Measurements from ENCODE around the gene OR5T3.
"Not testable (repeated sequence)": the region's sequence is repeated elsewhere in the genome, so short reads cannot be mapped to it uniquely, and the experiment has no call there.

Gene OR5T3

GRCh38 chr11:56251954-56252353 is at the start of gene OR5T3:
Gene OR5T3, plus strand, starts transcription at chr11:56252254. Its CDS starts 0 bp downstream, at chr11:56252254.
- no peak for DNase-seq

GRCh38 chr11:56207790-56208189 is 44.3 kb upstream of the OR5T3 start:
- no peak for DNase-seq

GRCh38 chr11:56214537-56214936 is 37.5 kb upstream of the OR5T3 start:
- DNase-seq: no peak

GRCh38 chr11:56219735-56220134 is 32.3 kb upstream of the OR5T3 start:
- DNase-seq: not testable (repeated sequence)

GRCh38 chr11:56234155-56234554 is 17.9 kb upstream of the OR5T3 start, which contains the start of gene OR5T2:
Gene OR5T2, minus strand, starts transcription at chr11:56234255. Its CDS starts 1,193 bp downstream, at chr11:56233062.
- DNase-seq: no peak

GRCh38 chr11:56271092-56271491 is 19.0 kb downstream of the OR5T3 start:
- no peak for DNase-seq

GRCh38 chr11:56273854-56274253 is 21.8 kb downstream of the OR5T3 start, which contains the start of gene OR5T1:
Gene OR5T1, plus strand, starts transcription at chr11:56274154. Its CDS starts 1,485 bp downstream, at chr11:56275639.
- DNase-seq: no peak

GRCh38 chr11:56292154-56292553 is 40.1 kb downstream of the OR5T3 start, which contains the start of gene OR8H1:
Gene OR8H1, minus strand, starts transcription at chr11:56292254. Its CDS starts 1,192 bp downstream, at chr11:56291062.
- DNase-seq: no peak

GRCh38 chr11:56296898-56297297 is 44.8 kb downstream of the OR5T3 start:
- no peak for DNase-seq

All from inflammatory macrophage treated with lipopolysaccharide for 1 hour (primary cell).